ENCODE data around the gene HOXB5. TPM values are rescaled to one million over a fixed set of nuclear protein-coding genes. Genes with fewer than 3 reads are reported as not detected.

The HOXB5 gene
- total RNA-seq, 1 donor from 2014 or later = not detected

DNA sequence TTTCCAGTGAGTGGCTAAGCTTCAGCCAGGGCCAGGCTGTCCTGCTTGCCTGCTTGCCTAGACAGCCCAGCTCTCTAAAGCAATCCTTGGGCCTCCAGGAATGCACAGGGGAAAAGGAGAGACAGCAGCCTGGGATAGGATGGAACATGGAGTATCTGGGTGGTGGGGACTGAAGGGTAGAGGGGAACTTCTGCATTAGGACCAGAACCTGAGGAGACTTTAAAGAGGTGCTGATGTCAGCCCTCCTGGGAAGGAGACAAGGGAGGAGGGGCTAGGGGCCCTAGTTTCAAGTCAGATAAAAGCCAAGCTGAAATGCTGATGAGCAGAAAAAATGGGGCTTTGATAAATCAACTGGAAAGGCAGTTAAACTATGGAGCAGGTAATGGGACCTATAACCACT, 15.5 kb upstream of the HOXB5 start:
- Mint-ChIP-seq H3K9me3 (ENCODE audit: unreplicated experiment) (peaks cover 38% of the 10 kb centered on the region), H3K4me1 (ENCODE audit: low read depth, unreplicated experiment) (no peaks in the 10 kb centered on the region), H3K27ac (ENCODE audit: unreplicated experiment) (no peak overlapping the region), H3K36me3 (ENCODE audit: low read depth, unreplicated experiment) (no peaks in the 10 kb centered on the region), H3K27me3 (ENCODE audit: low read depth, unreplicated experiment) (peaks cover 82% of the 10 kb centered on the region), H3K4me3 (ENCODE audit: unreplicated experiment) (no peak overlapping the region)
- H2AFZ ChIP-seq (ENCODE audit: low read depth, low read length) = no peak overlapping the region
- H3K27ac ChIP-seq (ENCODE audit: low read depth, low read length) = no peak overlapping the region
- TF ChIP-seq, protein P1, sequence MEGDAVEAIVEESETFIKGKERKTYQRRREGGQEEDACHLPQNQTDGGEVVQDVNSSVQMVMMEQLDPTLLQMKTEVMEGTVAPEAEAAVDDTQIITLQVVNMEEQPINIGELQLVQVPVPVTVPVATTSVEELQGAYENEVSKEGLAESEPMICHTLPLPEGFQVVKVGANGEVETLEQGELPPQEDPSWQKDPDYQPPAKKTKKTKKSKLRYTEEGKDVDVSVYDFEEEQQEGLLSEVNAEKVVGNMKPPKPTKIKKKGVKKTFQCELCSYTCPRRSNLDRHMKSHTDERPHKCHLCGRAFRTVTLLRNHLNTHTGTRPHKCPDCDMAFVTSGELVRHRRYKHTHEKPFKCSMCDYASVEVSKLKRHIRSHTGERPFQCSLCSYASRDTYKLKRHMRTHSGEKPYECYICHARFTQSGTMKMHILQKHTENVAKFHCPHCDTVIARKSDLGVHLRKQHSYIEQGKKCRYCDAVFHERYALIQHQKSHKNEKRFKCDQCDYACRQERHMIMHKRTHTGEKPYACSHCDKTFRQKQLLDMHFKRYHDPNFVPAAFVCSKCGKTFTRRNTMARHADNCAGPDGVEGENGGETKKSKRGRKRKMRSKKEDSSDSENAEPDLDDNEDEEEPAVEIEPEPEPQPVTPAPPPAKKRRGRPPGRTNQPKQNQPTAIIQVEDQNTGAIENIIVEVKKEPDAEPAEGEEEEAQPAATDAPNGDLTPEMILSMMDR (IDR thresholded peaks at IDR 0.05; ENCODE audit: insufficient read depth, low read depth, low read length) = no peak
- no peak for TF ChIP-seq EZH2 (IDR thresholded peaks at IDR 0.05; ENCODE audit: insufficient read depth, low read length)
- H3K4me2 ChIP-seq (ENCODE audit: low read length) = no peak overlapping the region
- peaks cover 88% of the 10 kb centered on the region for H3K27me3 ChIP-seq (ENCODE audit: insufficient read depth, low read length)
- DNase-seq (ENCODE audit: low read depth) (no peak), FAIRE-seq (no peak)
- peaks cover 19% of the 10 kb centered on the region for H4K20me1 ChIP-seq (ENCODE audit: insufficient read depth, low read length)
- H3K4me1 ChIP-seq (ENCODE audit: insufficient read depth, low read length) = peaks cover 2% of the 10 kb centered on the region
- no peak overlapping the region for H3K9ac ChIP-seq (ENCODE audit: low read length)
- no peaks in the 10 kb centered on the region for H3K36me3 ChIP-seq (ENCODE audit: insufficient read depth, low read length)
- H3K9me3 ChIP-seq (ENCODE audit: insufficient read depth, low read depth, low read length) = peaks cover 3% of the 10 kb centered on the region
- no peaks in the 10 kb centered on the region for H3K79me2 ChIP-seq (ENCODE audit: insufficient read depth, low read length)
- H3K4me3 ChIP-seq (ENCODE audit: insufficient read depth, low read depth, low read length) = no peak overlapping the region

DNA sequence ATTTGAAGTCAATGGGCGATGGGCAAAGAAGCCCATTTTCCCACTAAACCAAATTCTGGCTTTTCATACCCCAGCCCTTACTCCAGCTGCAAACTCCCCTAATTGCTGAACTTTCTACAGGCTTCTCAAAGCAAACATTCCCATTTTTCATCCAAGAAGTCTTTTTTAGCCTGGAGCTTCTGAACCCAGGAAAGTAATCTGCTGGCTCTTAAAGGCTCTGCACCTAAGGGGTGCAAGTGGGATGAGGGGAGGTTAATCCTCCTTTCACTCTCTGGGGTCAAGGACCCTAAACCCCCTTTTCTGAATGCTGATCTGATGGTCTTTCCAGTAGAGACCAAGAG, 14.9 kb upstream of the HOXB5 start:
- no peak overlapping the region for H3K27ac Mint-ChIP-seq (ENCODE audit: unreplicated experiment)
- no peak overlapping the region for H3K4me3 Mint-ChIP-seq (ENCODE audit: unreplicated experiment)
- no peak overlapping the region for H3K4me2 ChIP-seq (ENCODE audit: low read length)
- peaks cover 3% of the 10 kb centered on the region for H3K9me3 ChIP-seq (ENCODE audit: insufficient read depth, low read depth, low read length)
- no peak for FAIRE-seq
- no peak overlapping the region for H3K4me3 ChIP-seq (ENCODE audit: insufficient read depth, low read depth, low read length)
- DNase-seq (ENCODE audit: low read depth) = no peak
- H2AFZ ChIP-seq (ENCODE audit: low read depth, low read length) = no peak overlapping the region
- no peak overlapping the region for H3K9ac ChIP-seq (ENCODE audit: low read length)
- no peaks in the 10 kb centered on the region for H3K36me3 ChIP-seq (ENCODE audit: insufficient read depth, low read length)
- H4K20me1 ChIP-seq (ENCODE audit: insufficient read depth, low read length) = peaks cover 15% of the 10 kb centered on the region
- no peak overlapping the region for H3K27ac ChIP-seq (ENCODE audit: low read depth, low read length)
- no peaks in the 10 kb centered on the region for H3K36me3 Mint-ChIP-seq (ENCODE audit: low read depth, unreplicated experiment)
- H3K27me3 Mint-ChIP-seq (ENCODE audit: low read depth, unreplicated experiment) = peaks cover 82% of the 10 kb centered on the region
- H3K4me1 ChIP-seq (ENCODE audit: insufficient read depth, low read length) = peaks cover 2% of the 10 kb centered on the region
- peaks cover 39% of the 10 kb centered on the region for H3K9me3 Mint-ChIP-seq (ENCODE audit: unreplicated experiment)
- H3K27me3 ChIP-seq (ENCODE audit: insufficient read depth, low read length) = peaks cover 89% of the 10 kb centered on the region
- H3K4me1 Mint-ChIP-seq (ENCODE audit: low read depth, unreplicated experiment) = no peaks in the 10 kb centered on the region
- TF ChIP-seq, protein P1 (IDR thresholded peaks at IDR 0.05; ENCODE audit: insufficient read depth, low read depth, low read length) = no peak
- H3K79me2 ChIP-seq (ENCODE audit: insufficient read depth, low read length) = no peaks in the 10 kb centered on the region

- Histone ChIP-seq H3K9ac (ENCODE audit: low read length) (no peak overlapping the region), H3K4me1 (ENCODE audit: insufficient read depth, low read length) (peaks cover 2% of the 10 kb centered on the region), H3K9me3 (ENCODE audit: insufficient read depth, low read depth, low read length) (peaks cover 3% of the 10 kb centered on the region), H3K27ac (ENCODE audit: low read depth, low read length) (no peak overlapping the region), H3K27me3 (ENCODE audit: insufficient read depth, low read length) (peaks cover 94% of the 10 kb centered on the region), H3K4me2 (ENCODE audit: low read length) (no peak overlapping the region), H3K4me3 (ENCODE audit: insufficient read depth, low read depth, low read length) (no peak overlapping the region), H3K36me3 (ENCODE audit: insufficient read depth, low read length) (no peaks in the 10 kb centered on the region), H2AFZ (ENCODE audit: low read depth, low read length) (no peak overlapping the region), H4K20me1 (ENCODE audit: insufficient read depth, low read length) (peaks cover 15% of the 10 kb centered on the region), H3K79me2 (ENCODE audit: insufficient read depth, low read length) (no peaks in the 10 kb centered on the region)
- Mint-ChIP-seq H3K4me1 (ENCODE audit: low read depth, unreplicated experiment) (no peaks in the 10 kb centered on the region), H3K27ac (ENCODE audit: unreplicated experiment) (no peak overlapping the region), H3K4me3 (ENCODE audit: unreplicated experiment) (no peak overlapping the region), H3K9me3 (ENCODE audit: unreplicated experiment) (peaks cover 37% of the 10 kb centered on the region), H3K36me3 (ENCODE audit: low read depth, unreplicated experiment) (no peaks in the 10 kb centered on the region), H3K27me3 (ENCODE audit: low read depth, unreplicated experiment) (peaks cover 85% of the 10 kb centered on the region)
- no peak for DNase-seq (ENCODE audit: low read depth)
- FAIRE-seq = no peak
- TF ChIP-seq, protein P1 (IDR thresholded peaks at IDR 0.05; ENCODE audit: insufficient read depth, low read depth, low read length) = no peak
- no peak for TF ChIP-seq EZH2 (IDR thresholded peaks at IDR 0.05; ENCODE audit: insufficient read depth, low read length)
Measured at GRCh38 chr17:48606892-48607614, 13.5 kb upstream of the HOXB5 start.
